Natural killer cell (primary cell): ENCODE data around the gene PLAC8. TPM values are rescaled to one million over a fixed set of nuclear protein-coding genes. Genes with fewer than 3 reads are reported as not detected.

ENCODE experiments used
- ATAC-seq, 3 donors: fragments of 150-1000 bp in 2 of 3; fragments of 200-7000 bp in 1 of 3; cut with Tn5 transposase; 1 replicate in 1 of 3; 2 replicates in 2 of 3; pipeline ENCODE4 v1.10.0; 2021; ENCODE audit warnings: mild to moderate bottlenecking in 2 of 3, moderate library complexity in 2 of 3
- DNase-seq, 2 donors: peaks; one replicate each; pipeline versions ENCODE4 v3.0.0 to v3.0.0-alpha.2; 2013 to 2021; ENCODE audit warnings: mixed read lengths in 1 of 2
- H3K27ac ChIP-seq: one replicate; pipeline ENCODE4 v1.5.1; 2013; ENCODE audit warnings: mild to moderate bottlenecking, low read length
- H3K27me3 ChIP-seq: one replicate; pipeline ENCODE4 v1.6.1; 2013; ENCODE audit warnings: low read length; ENCODE audit not compliant: control insufficient read depth, insufficient read depth
- H3K36me3 ChIP-seq: one replicate; pipeline ENCODE4 v1.6.1; 2013; ENCODE audit warnings: low read length; ENCODE audit not compliant: control insufficient read depth, insufficient read depth
- H3K4me1 ChIP-seq: one replicate; pipeline ENCODE4 v1.6.1; 2013; ENCODE audit warnings: low read length; ENCODE audit not compliant: control insufficient read depth, insufficient read depth
- H3K4me3 ChIP-seq: one replicate; pipeline ENCODE4 v1.5.1; 2013; ENCODE audit warnings: low read length
- H3K9me3 ChIP-seq: one replicate; pipeline ENCODE4 v1.6.1; 2013; ENCODE audit warnings: low read length; ENCODE audit not compliant: control insufficient read depth, insufficient read depth
- H3K27ac Mint-ChIP-seq, 2 donors: one replicate each; pipeline ENCODE4 v1.8.0; 2022; ENCODE audit warnings: mild to moderate bottlenecking in 2 of 2, mixed read lengths in 2 of 2, moderate library complexity in 1 of 2
- H3K27me3 Mint-ChIP-seq, 2 donors: one replicate each; pipeline ENCODE4 v1.8.0; 2022; ENCODE audit warnings: low read depth in 2 of 2, mixed read lengths in 2 of 2
- H3K36me3 Mint-ChIP-seq: one replicate; pipeline ENCODE4 v1.8.0; 2022; ENCODE audit warnings: mixed read lengths
- H3K4me1 Mint-ChIP-seq, 2 donors: one replicate each; pipeline ENCODE4 v1.8.0; 2022; ENCODE audit warnings: mixed read lengths in 2 of 2
- H3K4me3 Mint-ChIP-seq: one replicate; pipeline ENCODE4 v1.8.0; 2022; ENCODE audit warnings: mild to moderate bottlenecking, moderate library complexity, mixed read lengths
- H3K9me3 Mint-ChIP-seq, 2 donors: one replicate each; pipeline ENCODE4 v1.8.0; 2022; ENCODE audit warnings: mixed read lengths in 2 of 2
- WGBS: methylation state at CpG from one replicate; pipeline ENCODE4 v1.1.7; 2013; ENCODE audit warnings: missing lambda C conversion rate; ENCODE audit not compliant: insufficient coverage; 5-methylcytosine and 5-hydroxymethylcytosine counted together
- intact Hi-C: fragments of 100-400 bp; cut with micrococcal nuclease; formaldehyde crosslinking; loops from one replicate; pipeline ENCODE4 v1.14.2; 2022
- total RNA-seq, 4 donors: library from RNA; stranded (reverse); fragments of 120-200 nt in 1 of 4; gene quantifications; one replicate each; pipeline versions ENCODE4 v1.2.3 to v1.2.4, GENCODE V29; 2013 to 2022
- TF ChIP-seq, protein P1 (sequence below): fragments of 200-600 bp; IDR thresholded peaks from one replicate; pipeline ENCODE4 v1.8.0; 2022; ENCODE audit warnings: antibody characterized with exemption

Gene PLAC8
- total RNA-seq, 3 donors from 2014 or later (not counting 1 experiment from before 2014, with no cell fraction given): 684 to 889 (median 821) TPM

DNA sequence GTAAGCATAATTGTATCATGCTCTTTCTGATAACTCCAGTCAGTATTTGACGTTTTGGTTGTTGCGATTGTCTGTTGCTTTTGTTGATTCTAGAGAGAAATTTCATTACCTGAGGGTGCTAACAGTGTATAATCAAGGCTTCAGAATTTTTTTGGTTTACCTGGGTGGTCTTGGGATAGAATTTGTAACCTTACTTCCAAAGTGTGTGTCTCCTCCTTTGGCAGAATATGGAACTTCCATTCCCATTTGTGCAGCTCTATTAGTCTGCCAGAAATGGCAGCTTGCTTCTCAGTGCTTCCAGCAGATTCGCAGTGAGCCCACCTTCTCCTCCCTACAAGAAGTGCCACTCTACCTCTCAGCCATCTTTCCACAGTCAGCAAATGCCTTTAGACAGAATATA is 74.3 kb downstream of the PLAC8 start:
- Histone ChIP-seq H3K9me3 (no peaks in the 10 kb centered on the region), H3K36me3 (peaks cover 3% of the 10 kb centered on the region), H3K27ac (no peak overlapping the region), H3K4me3 (no peak overlapping the region), H3K27me3 (no peaks in the 10 kb centered on the region), H3K4me1 (peaks cover 14% of the 10 kb centered on the region)
- Mint-ChIP-seq H3K4me3 (no peak overlapping the region), H3K9me3 (no peaks in the 10 kb centered on the region), H3K4me1 (peaks cover 29 to 34% of the 10 kb centered on the region in 2 donors), H3K27ac (no peak overlapping the region), H3K27me3 (no peaks in the 10 kb centered on the region), H3K36me3 (no peaks in the 10 kb centered on the region)
- DNase-seq (no peak), ATAC-seq (no peak)
- WGBS: 100% methylated on average over 3 of the region's 3 CpGs
- TF ChIP-seq, protein P1, sequence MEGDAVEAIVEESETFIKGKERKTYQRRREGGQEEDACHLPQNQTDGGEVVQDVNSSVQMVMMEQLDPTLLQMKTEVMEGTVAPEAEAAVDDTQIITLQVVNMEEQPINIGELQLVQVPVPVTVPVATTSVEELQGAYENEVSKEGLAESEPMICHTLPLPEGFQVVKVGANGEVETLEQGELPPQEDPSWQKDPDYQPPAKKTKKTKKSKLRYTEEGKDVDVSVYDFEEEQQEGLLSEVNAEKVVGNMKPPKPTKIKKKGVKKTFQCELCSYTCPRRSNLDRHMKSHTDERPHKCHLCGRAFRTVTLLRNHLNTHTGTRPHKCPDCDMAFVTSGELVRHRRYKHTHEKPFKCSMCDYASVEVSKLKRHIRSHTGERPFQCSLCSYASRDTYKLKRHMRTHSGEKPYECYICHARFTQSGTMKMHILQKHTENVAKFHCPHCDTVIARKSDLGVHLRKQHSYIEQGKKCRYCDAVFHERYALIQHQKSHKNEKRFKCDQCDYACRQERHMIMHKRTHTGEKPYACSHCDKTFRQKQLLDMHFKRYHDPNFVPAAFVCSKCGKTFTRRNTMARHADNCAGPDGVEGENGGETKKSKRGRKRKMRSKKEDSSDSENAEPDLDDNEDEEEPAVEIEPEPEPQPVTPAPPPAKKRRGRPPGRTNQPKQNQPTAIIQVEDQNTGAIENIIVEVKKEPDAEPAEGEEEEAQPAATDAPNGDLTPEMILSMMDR: no peak
- intact Hi-C loops: no loop called here

Other genes starting within 250 kb of the PLAC8 start
- 100 to 1,000 TPM; 176 to 183 (median 177) TPM for gene SEC31A, start 223.6 kb downstream of the PLAC8 start, total RNA-seq
- gene THAP9, start 214.0 kb downstream of the PLAC8 start, total RNA-seq: 1 to 10 TPM; 1.6 to 2.6 (median 2.1) TPM
- 10 to 100 TPM; 16.6 to 20.1 (median 19.3) TPM for gene LIN54, start 103.9 kb downstream of the PLAC8 start, total RNA-seq
- gene COPS4, start 79.5 kb downstream of the PLAC8 start, total RNA-seq: 10 to 100 TPM; 35.8 to 39.8 (median 36.1) TPM
- 1 to 10 TPM; 4.7 to 9.7 (median 7.0) TPM for gene COQ2, start 170.1 kb upstream of the PLAC8 start, total RNA-seq
- gene HPSE, start 220.1 kb upstream of the PLAC8 start, total RNA-seq: 1 to 10 TPM in 2 of 3 donors, under 1 TPM in 1; 0.89 to 2.6 (median 1.5) TPM